BLaER1 treated with 17β-estradiol and CSF1 and Interleukin-3, amounts not matched to agents 10 nM and 100 nM (cell line): ENCODE results near the gene HDGFL3.
A peak's percentile ranks its signal among the peaks of the same experiment; 100 is the strongest.

Experiments
- H3K27ac ChIP-seq, 11 experiments: shearing (Covaris generic); formaldehyde crosslinking; 2 replicates each; pipeline ENCODE4 v1.8.1; 2022
- H3K27me3 ChIP-seq, 11 experiments: shearing (Covaris generic); formaldehyde crosslinking; 2 replicates each; pipeline ENCODE4 v1.8.1; 2022
- H3K36me3 ChIP-seq, 11 experiments: shearing (Covaris generic); formaldehyde crosslinking; 2 replicates each; pipeline ENCODE4 v1.8.1; 2022
- H3K4me1 ChIP-seq, 10 experiments: shearing (Covaris generic); formaldehyde crosslinking; 2 replicates each; pipeline ENCODE4 v1.8.1; 2022
- H3K4me2 ChIP-seq, 11 experiments: shearing (Covaris generic); formaldehyde crosslinking; 2 replicates each; pipeline ENCODE4 v1.8.1; 2022
- H3K4me3 ChIP-seq, 10 experiments: shearing (Covaris generic); formaldehyde crosslinking; 2 replicates each; pipeline ENCODE4 v1.8.1; 2022
- H3K9ac ChIP-seq, 11 experiments: shearing (Covaris generic); formaldehyde crosslinking; 2 replicates each; pipeline ENCODE4 v1.8.1; 2022
- H3K9me3 ChIP-seq, 11 experiments: shearing (Covaris generic); formaldehyde crosslinking; replicated peaks in 1 of 11; 2 replicates each; pipeline ENCODE4 v1.8.1; 2022
- H4K20me1 ChIP-seq, 11 experiments: shearing (Covaris generic); formaldehyde crosslinking; 2 replicates each; pipeline ENCODE4 v1.8.1; 2022
- Cebpa-rat ChIP-seq, 11 experiments: shearing (Covaris generic); IDR thresholded peaks; 2 replicates each; pipeline ENCODE4 v1.8.1; 2022

The HDGFL3 gene

GRCh38 chr15:83129791-83130190, 77.8 kb downstream of the HDGFL3 start:
- H3K4me3 ChIP-seq = no peak overlapping the region
- H3K4me2 ChIP-seq = no peak overlapping the region
- no peak for TF ChIP-seq Cebpa-rat (IDR thresholded peaks at IDR 0.05)
- H3K36me3 ChIP-seq = peaks cover 52 to 100% (median 81%) of the 10 kb centered on the region in 11 experiments
- no peak overlapping the region for H3K27ac ChIP-seq
- H3K27me3 ChIP-seq = no peaks in the 10 kb centered on the region
- no peaks in the 10 kb centered on the region for H4K20me1 ChIP-seq
- H3K9ac ChIP-seq = no peak overlapping the region
- no peaks in the 10 kb centered on the region for H3K9me3 ChIP-seq
- H3K4me1 ChIP-seq = no peaks in the 10 kb centered on the region

DNA sequence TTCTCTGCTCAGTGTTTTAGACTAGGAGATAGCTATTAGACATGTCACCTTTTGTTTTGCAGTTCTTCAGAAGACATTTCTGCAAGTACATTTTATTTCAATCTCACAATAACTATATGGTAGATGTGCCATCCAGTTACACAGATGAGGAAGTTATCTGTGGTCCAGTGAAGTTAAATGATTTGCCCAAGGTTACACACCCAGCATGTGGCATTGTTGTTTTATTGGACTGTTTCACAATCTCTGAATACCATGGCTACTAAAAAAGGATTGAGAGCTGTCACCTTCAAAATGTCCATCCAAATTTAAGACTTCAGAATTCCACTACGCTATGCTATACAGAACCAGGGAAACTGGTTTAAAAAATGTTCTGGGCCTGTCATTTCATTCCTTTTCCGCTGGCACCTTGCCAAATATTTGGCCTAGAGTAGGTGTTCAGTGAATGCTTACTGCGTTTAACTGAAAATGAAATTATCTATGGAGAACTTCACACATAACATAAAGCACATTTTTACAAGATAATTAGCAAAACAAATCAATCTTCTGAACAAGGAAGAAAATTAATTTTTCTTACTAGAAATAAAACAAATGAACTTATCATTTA, 80.0 kb downstream of the HDGFL3 start:
- H3K36me3 ChIP-seq = peaks cover 36 to 100% (median 76%) of the 10 kb centered on the region in 11 experiments
- no peak overlapping the region for H3K9ac ChIP-seq
- no peaks in the 10 kb centered on the region for H3K4me1 ChIP-seq
- no peak overlapping the region for H3K4me3 ChIP-seq
- no peak overlapping the region for H3K4me2 ChIP-seq
- H3K27ac ChIP-seq = no peak overlapping the region
- H3K27me3 ChIP-seq = no peaks in the 10 kb centered on the region
- H3K9me3 ChIP-seq = no peaks in the 10 kb centered on the region
- H4K20me1 ChIP-seq = no peaks in the 10 kb centered on the region
- TF ChIP-seq Cebpa-rat (IDR thresholded peaks at IDR 0.05) = no peak

- Histone ChIP-seq H3K4me1 (peaks cover 0 to 7% (median 5%) of the 10 kb centered on the region in 10 experiments; a peak in 10 of 20 replicates), H3K9me3 (no peaks in the 10 kb centered on the region), H3K36me3 (peaks cover 8 to 100% (median 50%) of the 10 kb centered on the region in 11 experiments; a peak in 19 of 22 replicates), H3K9ac (no peak overlapping the region), H3K27ac (no peak overlapping the region), H3K4me2 (no peak overlapping the region), H3K27me3 (no peaks in the 10 kb centered on the region), H4K20me1 (peaks cover 0 to 7% (median 0%) of the 10 kb centered on the region in 11 experiments; a peak in 3 of 22 replicates), H3K4me3 (no peak overlapping the region)
- no peak for TF ChIP-seq Cebpa-rat (IDR thresholded peaks at IDR 0.05)
Observed at GRCh38 chr15:83123529-83123928, 84.1 kb downstream of the HDGFL3 start.

GRCh38 chr15:83119968-83120581, 87.5 kb downstream of the HDGFL3 start:
- no peaks in the 10 kb centered on the region for H3K9me3 ChIP-seq
- H3K4me2 ChIP-seq = no peak overlapping the region
- H3K36me3 ChIP-seq = peaks cover 17 to 100% (median 44%) of the 10 kb centered on the region in 11 experiments; a peak in 20 of 22 replicates
- H4K20me1 ChIP-seq = peaks cover 0 to 25% (median 0%) of the 10 kb centered on the region in 11 experiments; a peak in 6 of 22 replicates
- no peaks in the 10 kb centered on the region for H3K27me3 ChIP-seq
- H3K27ac ChIP-seq = no peak overlapping the region
- H3K4me3 ChIP-seq = no peak overlapping the region
- peaks cover 0 to 12% (median 9%) of the 10 kb centered on the region in 10 experiments; a peak in 10 of 20 replicates for H3K4me1 ChIP-seq
- H3K9ac ChIP-seq = no peak overlapping the region
- TF ChIP-seq Cebpa-rat (IDR thresholded peaks at IDR 0.05) = no peak

DNA sequence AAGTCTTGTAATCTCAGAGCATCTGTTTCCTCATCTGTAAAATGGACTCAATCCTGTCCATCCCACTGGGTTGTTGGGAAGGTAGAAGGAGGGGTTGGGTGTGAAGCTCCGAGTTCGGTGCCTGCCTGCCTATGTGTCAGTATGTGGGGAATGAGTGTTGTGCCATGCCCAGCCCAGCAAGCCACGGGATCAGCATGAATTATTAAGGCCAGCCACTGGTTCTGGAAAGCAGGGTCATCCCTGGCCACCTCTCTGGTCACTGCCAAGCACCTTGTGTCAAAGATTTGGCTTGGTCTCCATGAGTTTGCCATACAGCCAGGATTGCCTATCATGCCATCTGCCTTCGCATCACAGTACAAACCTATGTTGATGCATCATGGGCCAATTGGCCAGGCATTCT, 88.7 kb downstream of the HDGFL3 start:
- no peak overlapping the region for H3K27ac ChIP-seq
- H3K4me2 ChIP-seq = peak overlapping the region in 5 of 11 experiments; percentile 0 to 26 (median 4); a peak in 4 of 22 replicates
- H3K4me1 ChIP-seq = peaks cover 0 to 12% (median 9%) of the 10 kb centered on the region in 10 experiments; a peak in 11 of 20 replicates
- peaks cover 27 to 100% (median 46%) of the 10 kb centered on the region in 11 experiments; a peak in 20 of 22 replicates for H3K36me3 ChIP-seq
- TF ChIP-seq Cebpa-rat (IDR thresholded peaks at IDR 0.05) = no peak
- peaks cover 0 to 34% (median 0%) of the 10 kb centered on the region in 11 experiments; a peak in 6 of 22 replicates for H4K20me1 ChIP-seq
- H3K4me3 ChIP-seq = no peak overlapping the region
- no peaks in the 10 kb centered on the region for H3K9me3 ChIP-seq
- no peaks in the 10 kb centered on the region for H3K27me3 ChIP-seq
- no peak overlapping the region for H3K9ac ChIP-seq

- no peaks in the 10 kb centered on the region for H3K27me3 ChIP-seq
- H3K4me2 ChIP-seq = peak overlapping the region in 6 of 11 experiments; percentile 0 to 26 (median 3); a peak in 6 of 22 replicates
- H3K36me3 ChIP-seq = peaks cover 27 to 100% (median 49%) of the 10 kb centered on the region in 11 experiments; a peak in 19 of 22 replicates
- H3K4me1 ChIP-seq = peaks cover 0 to 12% (median 9%) of the 10 kb centered on the region in 10 experiments; a peak in 11 of 20 replicates
- no peak overlapping the region for H3K9ac ChIP-seq
- TF ChIP-seq Cebpa-rat (IDR thresholded peaks at IDR 0.05) = no peak
- no peaks in the 10 kb centered on the region for H3K9me3 ChIP-seq
- H3K4me3 ChIP-seq = no peak overlapping the region
- H4K20me1 ChIP-seq = peaks cover 0 to 40% (median 0%) of the 10 kb centered on the region in 11 experiments; a peak in 6 of 22 replicates
- H3K27ac ChIP-seq = no peak overlapping the region
Observed at GRCh38 chr15:83118291-83118827, 89.3 kb downstream of the HDGFL3 start.

DNA sequence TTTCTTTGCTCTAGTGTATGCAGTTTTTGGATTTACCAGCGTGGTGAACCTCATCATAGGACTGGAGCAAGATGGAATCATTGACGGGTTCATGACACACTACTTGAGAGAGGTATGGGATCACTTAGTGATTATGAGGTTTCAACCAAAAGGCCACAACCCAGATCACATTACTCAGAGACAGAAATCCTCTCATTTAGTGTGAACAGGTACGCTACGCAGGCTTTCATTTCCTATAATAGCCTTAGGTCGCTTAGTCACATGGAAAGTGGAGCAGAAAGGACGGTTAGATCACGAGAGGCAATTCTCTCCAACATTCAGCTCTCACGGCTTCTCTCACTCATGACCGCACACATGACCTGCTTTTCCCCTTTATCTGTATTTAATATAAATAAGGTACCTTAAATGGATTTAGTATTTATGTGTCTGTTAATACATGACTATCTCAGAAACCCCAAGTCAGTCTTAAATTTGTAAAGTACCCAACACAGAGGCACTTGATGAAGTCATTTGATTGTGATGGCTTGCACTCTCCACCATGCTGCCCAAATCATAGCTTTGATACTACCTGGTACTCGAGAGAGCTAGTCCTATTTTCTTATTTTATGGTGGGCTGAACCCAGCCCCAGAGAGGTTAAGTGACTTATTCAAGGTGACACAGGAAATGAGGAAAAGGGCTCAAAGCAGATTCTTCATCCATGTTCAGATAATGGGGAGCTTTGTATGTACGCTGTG, 91.6 kb downstream of the HDGFL3 start:
- Histone ChIP-seq H3K9me3 (no peaks in the 10 kb centered on the region), H3K27ac (no peak overlapping the region), H3K4me1 (peaks cover 0 to 12% (median 9%) of the 10 kb centered on the region in 10 experiments; a peak in 14 of 20 replicates), H4K20me1 (peaks cover 0 to 63% (median 5%) of the 10 kb centered on the region in 11 experiments; a peak in 6 of 22 replicates), H3K9ac (no peak overlapping the region), H3K4me2 (no peak overlapping the region), H3K4me3 (no peak overlapping the region), H3K36me3 (peaks cover 27 to 98% (median 47%) of the 10 kb centered on the region in 11 experiments; a peak in 19 of 22 replicates), H3K27me3 (no peaks in the 10 kb centered on the region)
- TF ChIP-seq Cebpa-rat (IDR thresholded peaks at IDR 0.05) = no peak

- TF ChIP-seq Cebpa-rat (IDR thresholded peaks at IDR 0.05) = no peak
- no peak overlapping the region for H3K4me3 ChIP-seq
Observed at GRCh38 chr15:83115410-83115809, 92.2 kb downstream of the HDGFL3 start.

More at GRCh38 chr15:83115410-83115809, 92.2 kb downstream of the HDGFL3 start:
- H3K27ac ChIP-seq = no peak overlapping the region
- H4K20me1 ChIP-seq = peaks cover 0 to 66% (median 5%) of the 10 kb centered on the region in 11 experiments; a peak in 6 of 22 replicates
- H3K4me1 ChIP-seq = peaks cover 6 to 17% (median 13%) of the 10 kb centered on the region in 10 experiments; a peak in 19 of 20 replicates
- H3K36me3 ChIP-seq = peaks cover 22 to 98% (median 45%) of the 10 kb centered on the region in 11 experiments; a peak in 19 of 22 replicates
- no peaks in the 10 kb centered on the region for H3K9me3 ChIP-seq
- no peak overlapping the region for H3K4me2 ChIP-seq
- no peaks in the 10 kb centered on the region for H3K27me3 ChIP-seq
- H3K9ac ChIP-seq = no peak overlapping the region
